Panc1 (cell line): Measurements from ENCODE around the gene CLASRP. TPM values are rescaled to one million over a fixed set of nuclear protein-coding genes. Genes with fewer than 3 reads are reported as not detected.
"Not testable (repeated sequence)": the region's sequence is repeated elsewhere in the genome, so short reads cannot be mapped to it uniquely, and the experiment has no call there.

Source experiments
- ATAC-seq: fragments of 200-7000 bp; cut with Tn5 transposase; 2 replicates; pipeline ENCODE4 v1.9.1; 2020; ENCODE audit warnings: mild to moderate bottlenecking, moderate library complexity
- BruUV-seq: library from RNA; stranded (reverse); fragments of 400-500 nt; replicated peaks from 2 replicates; lab custom pipeline; 2021; lab: Mats Ljungman, UMichigan
- CTCF ChIA-PET: fragments of 300-600 bp; sonication (Branson Sonifier 250); formaldehyde crosslinking; loops from one replicate; lab custom pipeline; 2022; ENCODE audit warnings: antibody characterized with exemption; lab: Charles Lee
- POLR2A ChIA-PET: fragments of 300-600 bp; sonication (Branson Sonifier 250); formaldehyde crosslinking; loops from one replicate; lab custom pipeline; 2022; ENCODE audit warnings: antibody characterized with exemption; lab: Charles Lee
- DNase-seq: peaks from one replicate; pipeline ENCODE4 v3.0.0-alpha.2; 2010; ENCODE audit warnings: low read depth, low spot score
- H3K27ac ChIP-seq: 2 replicates; pipeline ENCODE4 v1.5.1; 2011; ENCODE audit warnings: mild to moderate bottlenecking, low read length, inconsistent platforms
- H3K27me3 ChIP-seq: fragments of 200-500 bp; sonication (Bioruptor generic); 2 replicates; pipeline ENCODE4 v1.6.0; 2014; ENCODE audit warnings: low read length, inconsistent platforms; ENCODE audit not compliant: control insufficient read depth, insufficient read depth
- H3K36me3 ChIP-seq: fragments of 200-500 bp; sonication (Bioruptor generic); 2 replicates; pipeline ENCODE4 v1.5.1; 2014; ENCODE audit warnings: inconsistent platforms, mild to moderate bottlenecking, low read length, moderate library complexity; ENCODE audit not compliant: control insufficient read depth, insufficient read depth
- H3K4me1 ChIP-seq: 2 replicates; pipeline ENCODE4 v1.5.1; 2011; ENCODE audit warnings: inconsistent platforms, mild to moderate bottlenecking, low read length, moderate library complexity; ENCODE audit not compliant: control insufficient read depth, insufficient read depth
- H3K4me3 ChIP-seq, 2 experiments: 2 replicates each; pipeline ENCODE4 v1.5.1; 2011 to 2012; ENCODE audit warnings: low read depth in 2 of 2, low read length in 2 of 2, mild to moderate bottlenecking in 2 of 2, inconsistent platforms in 1 of 2, moderate library complexity in 1 of 2
- H3K9me3 ChIP-seq: fragments of 200-500 bp; sonication (Bioruptor generic); 2 replicates; pipeline ENCODE4 v1.5.1; 2014; ENCODE audit warnings: low read depth, mild to moderate bottlenecking, inconsistent platforms, low read length, moderate library complexity; ENCODE audit not compliant: control insufficient read depth, insufficient read depth
- POLR2AphosphoS5 ChIP-seq: IDR thresholded peaks from 2 replicates; pipeline ENCODE4 v1.6.1; 2012; ENCODE audit warnings: mild to moderate bottlenecking, low read depth, low read length, moderate library complexity
- SIN3A ChIP-seq: IDR thresholded peaks from 2 replicates; pipeline ENCODE4 v1.6.1; 2012; ENCODE audit warnings: low read depth, mild to moderate bottlenecking, low read length, moderate library complexity, borderline replicate concordance; ENCODE audit not compliant: insufficient read depth
- TCF7L2 ChIP-seq: IDR thresholded peaks from 2 replicates; pipeline ENCODE4 v1.6.1; 2011; ENCODE audit warnings: mild to moderate bottlenecking, low read depth, low read length, inconsistent platforms
- in situ Hi-C: cut with HindIII; loops from 2 replicates; pipeline ENCODE4 v1.10.0; 2016; ENCODE audit warnings: low sequenced_read_pairs, low pct_unique_long_range_greater_than_20kb
- intact Hi-C: fragments of 100-400 bp; cut with micrococcal nuclease; formaldehyde crosslinking; loops from one replicate; pipeline ENCODE4 v1.10.0; 2022; ENCODE audit not compliant: unreplicated experiment
- total RNA-seq: library from RNA; stranded (reverse); gene quantifications from one replicate; pipeline ENCODE4 v1.2.1, GENCODE V29; 2021; ENCODE audit not compliant: unreplicated experiment
- TF ChIP-seq, protein P1 (sequence below), 2 experiments: IDR thresholded peaks; 2 replicates each; pipeline ENCODE4 v1.6.1; 2011 to 2012; ENCODE audit warnings: low read depth in 2 of 2, control low read depth in 1 of 2, low read length in 1 of 2, mild to moderate bottlenecking in 1 of 2, moderate library complexity in 1 of 2; ENCODE audit not compliant: insufficient read depth in 1 of 2
- TF ChIP-seq, protein P2 (sequence below): fragments of 450-650 bp; IDR thresholded peaks from 2 replicates; pipeline ENCODE4 v1.5.1; 2017; ENCODE audit warnings: mild to moderate bottlenecking

CLASRP gene
- total RNA-seq, 1 experiment from 2014 or later, result 72.4 TPM

DNA sequence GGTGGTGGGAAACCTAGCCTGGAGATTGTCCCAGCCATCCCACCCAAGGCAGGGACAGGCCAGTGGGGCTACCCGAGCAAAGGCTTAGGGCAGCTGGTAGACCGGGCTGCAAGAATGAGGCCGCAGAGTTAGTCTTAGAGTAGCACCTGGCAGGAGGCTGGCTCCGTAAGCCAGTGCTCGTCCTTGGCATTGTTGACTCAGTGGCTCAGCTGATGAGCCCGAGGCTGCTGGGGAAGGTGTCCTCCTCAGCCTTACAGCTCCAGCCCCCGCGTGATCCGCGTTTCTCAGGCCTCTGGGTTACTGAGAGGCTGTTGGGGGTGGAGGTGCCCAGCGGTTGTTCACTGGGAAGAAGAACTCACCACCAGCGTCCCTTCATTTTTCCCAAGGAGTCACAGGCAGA lies 78.8 kb downstream of the CLASRP start:
- Histone ChIP-seq H3K36me3 (no peaks in the 10 kb centered on the region), H3K27ac (no peak overlapping the region), H3K4me1 (peaks cover 4% of the 10 kb centered on the region; the same call in 1 of the 2 replicates), H3K27me3 (no peaks in the 10 kb centered on the region), H3K9me3 (no peaks in the 10 kb centered on the region), H3K4me3 (no peak overlapping the region)
- ChIA-PET CTCF (no interaction called here), POLR2A (no interaction called here)
- BruUV-seq, result no TSS peak
- ATAC-seq, result peak; percentile 43
- no peak for DNase-seq
- TF ChIP-seq TCF7L2 (no peak), POLR2AphosphoS5 (no peak)
- TF ChIP-seq, protein P1, sequence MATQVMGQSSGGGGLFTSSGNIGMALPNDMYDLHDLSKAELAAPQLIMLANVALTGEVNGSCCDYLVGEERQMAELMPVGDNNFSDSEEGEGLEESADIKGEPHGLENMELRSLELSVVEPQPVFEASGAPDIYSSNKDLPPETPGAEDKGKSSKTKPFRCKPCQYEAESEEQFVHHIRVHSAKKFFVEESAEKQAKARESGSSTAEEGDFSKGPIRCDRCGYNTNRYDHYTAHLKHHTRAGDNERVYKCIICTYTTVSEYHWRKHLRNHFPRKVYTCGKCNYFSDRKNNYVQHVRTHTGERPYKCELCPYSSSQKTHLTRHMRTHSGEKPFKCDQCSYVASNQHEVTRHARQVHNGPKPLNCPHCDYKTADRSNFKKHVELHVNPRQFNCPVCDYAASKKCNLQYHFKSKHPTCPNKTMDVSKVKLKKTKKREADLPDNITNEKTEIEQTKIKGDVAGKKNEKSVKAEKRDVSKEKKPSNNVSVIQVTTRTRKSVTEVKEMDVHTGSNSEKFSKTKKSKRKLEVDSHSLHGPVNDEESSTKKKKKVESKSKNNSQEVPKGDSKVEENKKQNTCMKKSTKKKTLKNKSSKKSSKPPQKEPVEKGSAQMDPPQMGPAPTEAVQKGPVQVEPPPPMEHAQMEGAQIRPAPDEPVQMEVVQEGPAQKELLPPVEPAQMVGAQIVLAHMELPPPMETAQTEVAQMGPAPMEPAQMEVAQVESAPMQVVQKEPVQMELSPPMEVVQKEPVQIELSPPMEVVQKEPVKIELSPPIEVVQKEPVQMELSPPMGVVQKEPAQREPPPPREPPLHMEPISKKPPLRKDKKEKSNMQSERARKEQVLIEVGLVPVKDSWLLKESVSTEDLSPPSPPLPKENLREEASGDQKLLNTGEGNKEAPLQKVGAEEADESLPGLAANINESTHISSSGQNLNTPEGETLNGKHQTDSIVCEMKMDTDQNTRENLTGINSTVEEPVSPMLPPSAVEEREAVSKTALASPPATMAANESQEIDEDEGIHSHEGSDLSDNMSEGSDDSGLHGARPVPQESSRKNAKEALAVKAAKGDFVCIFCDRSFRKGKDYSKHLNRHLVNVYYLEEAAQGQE (IDR thresholded peaks at IDR 0.05; ENCODE audit: insufficient read depth in 1 of 2, low read depth in 2 of 2, low read length in 1 of 2), result no peak
- TF ChIP-seq, protein P2, sequence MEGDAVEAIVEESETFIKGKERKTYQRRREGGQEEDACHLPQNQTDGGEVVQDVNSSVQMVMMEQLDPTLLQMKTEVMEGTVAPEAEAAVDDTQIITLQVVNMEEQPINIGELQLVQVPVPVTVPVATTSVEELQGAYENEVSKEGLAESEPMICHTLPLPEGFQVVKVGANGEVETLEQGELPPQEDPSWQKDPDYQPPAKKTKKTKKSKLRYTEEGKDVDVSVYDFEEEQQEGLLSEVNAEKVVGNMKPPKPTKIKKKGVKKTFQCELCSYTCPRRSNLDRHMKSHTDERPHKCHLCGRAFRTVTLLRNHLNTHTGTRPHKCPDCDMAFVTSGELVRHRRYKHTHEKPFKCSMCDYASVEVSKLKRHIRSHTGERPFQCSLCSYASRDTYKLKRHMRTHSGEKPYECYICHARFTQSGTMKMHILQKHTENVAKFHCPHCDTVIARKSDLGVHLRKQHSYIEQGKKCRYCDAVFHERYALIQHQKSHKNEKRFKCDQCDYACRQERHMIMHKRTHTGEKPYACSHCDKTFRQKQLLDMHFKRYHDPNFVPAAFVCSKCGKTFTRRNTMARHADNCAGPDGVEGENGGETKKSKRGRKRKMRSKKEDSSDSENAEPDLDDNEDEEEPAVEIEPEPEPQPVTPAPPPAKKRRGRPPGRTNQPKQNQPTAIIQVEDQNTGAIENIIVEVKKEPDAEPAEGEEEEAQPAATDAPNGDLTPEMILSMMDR, result no peak
- intact Hi-C loops (no loop called here), in situ Hi-C loops (no loop called here)

DNA sequence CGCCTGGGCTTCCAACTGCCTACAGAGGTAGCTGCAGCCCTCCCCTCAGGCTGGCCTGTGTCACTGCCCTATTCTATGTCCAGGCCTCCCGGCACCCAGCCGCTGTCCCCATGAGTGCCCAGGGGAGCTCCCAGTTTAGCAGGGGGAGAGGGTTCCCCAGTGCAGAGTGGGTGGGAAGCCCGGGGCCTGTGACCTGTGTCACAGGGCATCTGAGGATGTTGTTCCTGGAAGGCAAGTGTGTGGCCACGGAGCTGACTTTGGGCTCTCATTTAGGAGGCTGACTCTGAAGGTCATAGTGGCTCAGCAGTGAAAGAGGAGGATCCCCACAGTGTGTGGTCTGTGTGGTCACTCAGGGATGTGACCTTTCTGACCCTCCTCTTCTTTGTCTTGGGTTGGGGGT lies 79.3 kb downstream of the CLASRP start:
- ChIA-PET CTCF (no interaction called here), POLR2A (no interaction called here)
- no TSS peak for BruUV-seq
- in situ Hi-C loops (no loop called here), intact Hi-C loops (no loop called here)
- Histone ChIP-seq H3K27me3 (no peaks in the 10 kb centered on the region), H3K36me3 (no peaks in the 10 kb centered on the region), H3K27ac (no peak overlapping the region), H3K4me1 (peaks cover 4% of the 10 kb centered on the region; the same call in 1 of the 2 replicates), H3K9me3 (no peaks in the 10 kb centered on the region), H3K4me3 (no peak overlapping the region)
- ATAC-seq, result peak; percentile 58
- DNase-seq, result no peak
- TF ChIP-seq TCF7L2 (no peak), SIN3A (no peak)

DNA sequence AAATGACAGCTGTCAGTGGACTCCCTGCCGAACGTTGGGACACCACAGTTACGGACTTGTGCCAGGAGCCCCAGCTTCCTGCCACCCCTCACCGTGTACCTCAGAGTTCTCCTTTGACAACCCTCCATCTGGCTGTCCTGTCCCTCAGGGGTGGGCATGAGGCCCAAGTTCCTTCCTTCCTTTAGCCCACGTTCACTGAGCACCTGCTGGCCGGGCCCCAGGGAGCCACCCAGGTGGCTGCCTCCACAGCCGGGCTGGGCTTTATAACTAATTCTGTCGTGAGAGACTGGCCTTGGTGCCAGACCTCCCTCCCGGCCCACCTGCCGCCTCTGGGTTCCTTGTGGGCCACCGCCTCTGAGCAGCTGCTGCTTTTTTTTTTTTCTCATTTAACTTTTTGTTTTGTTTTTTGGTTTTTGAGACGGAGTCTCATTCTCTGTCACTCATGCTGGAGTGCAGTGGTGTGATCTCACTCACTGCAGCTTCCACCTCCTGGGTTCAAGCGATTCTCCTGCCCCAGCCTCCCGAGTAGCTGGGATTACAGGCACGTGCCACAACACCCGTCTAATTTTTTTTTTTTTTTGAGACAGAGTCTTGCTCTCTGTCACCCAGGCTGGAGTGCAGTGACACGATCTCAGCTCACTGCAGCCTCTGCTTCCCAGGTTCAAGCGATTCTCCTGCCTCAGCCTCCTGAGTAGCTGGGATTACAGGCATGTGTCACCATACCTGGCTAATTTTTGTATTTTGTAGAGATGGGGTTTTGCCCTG lies 79.9 kb downstream of the CLASRP start:
- POLR2A ChIA-PET, CTCF ChIA-PET, H3K36me3 ChIP-seq, DNase-seq, H3K27ac ChIP-seq, intact Hi-C loops, H3K4me1 ChIP-seq, H3K9me3 ChIP-seq, ATAC-seq, BruUV-seq, in situ Hi-C loops, H3K27me3 ChIP-seq, H3K4me3 ChIP-seq: not testable (repeated sequence)
